GM19193 (cell line): Measurements from ENCODE around the gene CPNE7.
A peak's percentile ranks its signal among the peaks of the same experiment; 100 is the strongest.

ENCODE experiments used
- POLR2A ChIP-seq: IDR thresholded peaks from 4 replicates; pipeline ENCODE4 v1.6.1; 2011; ENCODE audit not compliant: insufficient read depth, insufficient read length; ENCODE audit errors: extremely low read depth

The CPNE7 gene

GRCh38 chr16:89575247-89576152 lies at the start of gene CPNE7:
CPNE7 (plus strand) TSS chr16:89575758; CDS start chr16:89575898, 140 bp downstream.
- peak; percentile 40 for TF ChIP-seq POLR2A

- no peak for TF ChIP-seq POLR2A
These were observed 46.5 kb upstream of the CPNE7 start for GRCh38 chr16:89529097-89529496.

- TF ChIP-seq POLR2A, result no peak
These were observed 44.9 kb upstream of the CPNE7 start for GRCh38 chr16:89530401-89531381.

GRCh38 chr16:89531821-89532526 lies 43.6 kb upstream of the CPNE7 start:
- TF ChIP-seq POLR2A, result no peak

GRCh38 chr16:89534252-89534756 lies 41.3 kb upstream of the CPNE7 start:
- no peak for TF ChIP-seq POLR2A

GRCh38 chr16:89536371-89536770 lies 39.2 kb upstream of the CPNE7 start:
- TF ChIP-seq POLR2A, result no peak

GRCh38 chr16:89536886-89537548 lies 38.5 kb upstream of the CPNE7 start:
- TF ChIP-seq POLR2A, result no peak

GRCh38 chr16:89537549-89537925 lies 38.0 kb upstream of the CPNE7 start:
- no peak for TF ChIP-seq POLR2A

- TF ChIP-seq POLR2A, result no peak
These were observed 37.3 kb upstream of the CPNE7 start for GRCh38 chr16:89538286-89538685.

- no peak for TF ChIP-seq POLR2A
These were observed 35.0 kb upstream of the CPNE7 start for GRCh38 chr16:89540557-89540956.

GRCh38 chr16:89541792-89542191 lies 33.8 kb upstream of the CPNE7 start:
- TF ChIP-seq POLR2A, result no peak

GRCh38 chr16:89544113-89544512 lies 31.4 kb upstream of the CPNE7 start:
- no peak for TF ChIP-seq POLR2A

- TF ChIP-seq POLR2A, result no peak
These were observed 30.9 kb upstream of the CPNE7 start for GRCh38 chr16:89544713-89545043.
